ENCODE measurements around the gene ELL. TPM values are rescaled to one million over a fixed set of nuclear protein-coding genes. Genes with fewer than 3 reads are reported as not detected.

Gene ELL
- total RNA-seq, 4 donors from 2014 or later: 9.1 to 35.1 (median 20.1) TPM

- peaks cover 62 to 99% (median 84%) of the 10 kb centered on the region in 4 donors for H3K4me1 ChIP-seq
- TF ChIP-seq POLR2A (IDR thresholded peaks at IDR 0.05; ENCODE audit: low read depth) (no peak), CTCF (IDR thresholded peaks at IDR 0.05) (no peak)
- peak overlapping the region; percentile 69 to 85 (median 80) for H3K27ac ChIP-seq (replicated peaks in 1 of 4)
- intact Hi-C loops (cut with DNase I): no loop called here
- H3K27me3 ChIP-seq: no peaks in the 10 kb centered on the region
- no peaks in the 10 kb centered on the region for H3K9me3 ChIP-seq
- 73% methylated on average over 12 of the region's 16 CpGs for WGBS
- DNase-seq (ENCODE audit: extremely low spot score): no peak
- peaks cover 0 to 16% (median 13%) of the 10 kb centered on the region in 4 donors for H3K36me3 ChIP-seq
- H3K4me3 ChIP-seq: no peak overlapping the region
Observed at GRCh38 chr19:18427080-18427742, 94.7 kb downstream of the ELL start.

GRCh38 chr19:18426416-18426767, 95.5 kb downstream of the ELL start:
- Histone ChIP-seq H3K4me1 (peaks cover 62 to 99% (median 87%) of the 10 kb centered on the region in 4 donors), H3K27ac (replicated peaks in 1 of 4) (peak overlapping the region; percentile 69 to 85 (median 80)), H3K36me3 (peaks cover 0 to 14% (median 12%) of the 10 kb centered on the region in 4 donors), H3K4me3 (peak overlapping the region in 1 of 4 donors; percentile 7), H3K9me3 (no peaks in the 10 kb centered on the region), H3K27me3 (no peaks in the 10 kb centered on the region)
- no peak for TF ChIP-seq POLR2AphosphoS5 (IDR thresholded peaks at IDR 0.05)
- no peak for TF ChIP-seq POLR2A (IDR thresholded peaks at IDR 0.05; ENCODE audit: low read depth)
- no peak for TF ChIP-seq EP300 (IDR thresholded peaks at IDR 0.05)
- TF ChIP-seq CTCF (IDR thresholded peaks at IDR 0.05): no peak
- no peak for DNase-seq (ENCODE audit: extremely low spot score)
- WGBS: 62% methylated on average over 6 of the region's 8 CpGs
- intact Hi-C loops (cut with DNase I): no loop called here

GRCh38 chr19:18425515-18426415, 96.1 kb downstream of the ELL start:
- DNase-seq (ENCODE audit: extremely low spot score): no peak
- 56% methylated on average over 18 of the region's 18 CpGs for WGBS
- no peaks in the 10 kb centered on the region for H3K9me3 ChIP-seq
- H3K36me3 ChIP-seq: peaks cover 0 to 11% (median 9%) of the 10 kb centered on the region in 4 donors
- no peaks in the 10 kb centered on the region for H3K27me3 ChIP-seq
- peaks cover 69 to 99% (median 91%) of the 10 kb centered on the region in 4 donors for H3K4me1 ChIP-seq
- H3K27ac ChIP-seq (replicated peaks in 1 of 4): peak overlapping the region; percentile 69 to 85 (median 80)
- H3K4me3 ChIP-seq: peak overlapping the region in 1 of 4 donors; percentile 7
- intact Hi-C loops (cut with DNase I): no loop called here
- no peak for TF ChIP-seq POLR2A (IDR thresholded peaks at IDR 0.05; ENCODE audit: low read depth)
- peak in 2 of 3 experiments; percentile 5 to 31 for TF ChIP-seq CTCF (IDR thresholded peaks at IDR 0.05)
- peak; percentile 22 to 23 for TF ChIP-seq POLR2AphosphoS5 (IDR thresholded peaks at IDR 0.05)

GRCh38 chr19:18424890-18425514, 96.9 kb downstream of the ELL start:
- intact Hi-C loops (cut with DNase I): no loop called here
- Histone ChIP-seq H3K36me3 (peaks cover 0 to 8% (median 5%) of the 10 kb centered on the region in 4 donors), H3K27ac (replicated peaks in 1 of 4) (peak overlapping the region; percentile 69 to 85 (median 80)), H3K4me1 (peaks cover 76 to 100% (median 95%) of the 10 kb centered on the region in 4 donors), H3K9me3 (no peaks in the 10 kb centered on the region), H3K27me3 (no peaks in the 10 kb centered on the region), H3K4me3 (no peak overlapping the region)
- no peak for TF ChIP-seq POLR2AphosphoS5 (IDR thresholded peaks at IDR 0.05)
- TF ChIP-seq POLR2A (IDR thresholded peaks at IDR 0.05; ENCODE audit: low read depth): no peak
- TF ChIP-seq CTCF (IDR thresholded peaks at IDR 0.05): no peak
- TF ChIP-seq EP300 (IDR thresholded peaks at IDR 0.05): no peak
- WGBS: 78% methylated on average over 7 of the region's 17 CpGs
- no peak for DNase-seq (ENCODE audit: extremely low spot score)
